ENCODE results near the gene FRMD4A.

FRMD4A gene

GRCh38 chr10:13681960-13682359 is 648.8 kb downstream of the FRMD4A start:
- DNase-seq = no peak

GRCh38 chr10:13681528-13681927 is 649.2 kb downstream of the FRMD4A start:
- no peak for DNase-seq

- DNase-seq = no peak
Observed at GRCh38 chr10:13681095-13681494, 649.6 kb downstream of the FRMD4A start.

GRCh38 chr10:13678101-13678843 is 652.5 kb downstream of the FRMD4A start:
- DNase-seq = no peak

- no peak for DNase-seq
Observed at GRCh38 chr10:13674645-13675588, 655.8 kb downstream of the FRMD4A start.

GRCh38 chr10:13673156-13673555 is 657.6 kb downstream of the FRMD4A start:
- DNase-seq = no peak

- DNase-seq = no peak
Observed at GRCh38 chr10:13672548-13672947, 658.2 kb downstream of the FRMD4A start.

- no peak for DNase-seq
Observed at GRCh38 chr10:13671904-13672303, 658.8 kb downstream of the FRMD4A start.

GRCh38 chr10:13670311-13670710 is 660.4 kb downstream of the FRMD4A start:
- no peak for DNase-seq

GRCh38 chr10:13669901-13670300 is 660.8 kb downstream of the FRMD4A start:
- DNase-seq = no peak

GRCh38 chr10:13669182-13669855 is 661.4 kb downstream of the FRMD4A start:
- DNase-seq = no peak

- DNase-seq = no peak
Observed at GRCh38 chr10:13668126-13668525, 662.6 kb downstream of the FRMD4A start.

GRCh38 chr10:13665516-13666262 is 665.0 kb downstream of the FRMD4A start:
- DNase-seq = no peak

- no peak for DNase-seq
Observed at GRCh38 chr10:13661256-13661655, 669.5 kb downstream of the FRMD4A start.

- no peak for DNase-seq
Observed at GRCh38 chr10:13660551-13660920, 670.2 kb downstream of the FRMD4A start.

GRCh38 chr10:13659887-13660550 is 670.7 kb downstream of the FRMD4A start:
- no peak for DNase-seq

GRCh38 chr10:13658871-13659685 is 671.6 kb downstream of the FRMD4A start:
- DNase-seq = no peak

GRCh38 chr10:13658264-13658663 is 672.5 kb downstream of the FRMD4A start:
- no peak for DNase-seq

GRCh38 chr10:13657101-13657680 is 673.5 kb downstream of the FRMD4A start:
- no peak for DNase-seq

GRCh38 chr10:13656337-13657100 is 674.2 kb downstream of the FRMD4A start:
- DNase-seq = no peak
